Measurements from ENCODE around the gene GRM8. TPM values are rescaled to one million over a fixed set of nuclear protein-coding genes. Genes with fewer than 3 reads are reported as not detected.

GRM8 gene
- total and polyA plus RNA-seq, 2 donors from 2014 or later, result 3.2 TPM; not detected in 1

- FAIRE-seq (no peak), DNase-seq (no peak)
- Histone ChIP-seq H3K4me3 (ENCODE audit: low read length in 3 of 3) (no peak overlapping the region), H3K9ac (ENCODE audit: low read length in 3 of 3) (no peak overlapping the region), H3K36me3 (ENCODE audit: control insufficient read depth in 2 of 3, insufficient read depth in 3 of 3, low read length in 3 of 3) (no peaks in the 10 kb centered on the region), H3K27me3 (ENCODE audit: control insufficient read depth, insufficient read depth, low read length) (no peaks in the 10 kb centered on the region), H3K9me3 (ENCODE audit: control insufficient read depth in 2 of 3, insufficient read depth in 1 of 3, low read length in 3 of 3) (no peaks in the 10 kb centered on the region), H3K4me1 (ENCODE audit: control insufficient read depth in 2 of 3, insufficient read depth in 2 of 3, low read depth in 1 of 3, low read length in 3 of 3) (no peaks in the 10 kb centered on the region), H3K27ac (ENCODE audit: low read depth in 2 of 2, low read length in 2 of 2) (no peak overlapping the region)
- TF ChIP-seq CTCF (IDR thresholded peaks at IDR 0.05; ENCODE audit: borderline replicate concordance, extremely low read depth, insufficient read depth), result no peak
- intact Hi-C loops (cut with DNase I), result no loop called here
These were observed 31.0 kb downstream of the GRM8 start for GRCh38 chr7:127221731-127222130.

GRCh38 chr7:127214956-127215718 is 37.6 kb downstream of the GRM8 start:
- H3K27ac ChIP-seq (ENCODE audit: low read depth in 2 of 2, low read length in 2 of 2), result no peak overlapping the region
- no peak overlapping the region for H3K9ac ChIP-seq (ENCODE audit: low read length in 3 of 3)
- DNase-seq, result no peak
- no peak for TF ChIP-seq CTCF (IDR thresholded peaks at IDR 0.05; ENCODE audit: borderline replicate concordance, extremely low read depth, insufficient read depth)
- no peaks in the 10 kb centered on the region for H3K27me3 ChIP-seq (ENCODE audit: control insufficient read depth, insufficient read depth, low read length)
- intact Hi-C loops (cut with DNase I), result no loop called here
- H3K9me3 ChIP-seq (ENCODE audit: control insufficient read depth in 2 of 3, insufficient read depth in 1 of 3, low read length in 3 of 3), result no peaks in the 10 kb centered on the region
- H3K4me1 ChIP-seq (ENCODE audit: control insufficient read depth in 2 of 3, insufficient read depth in 2 of 3, low read depth in 1 of 3, low read length in 3 of 3), result no peaks in the 10 kb centered on the region
- no peak for FAIRE-seq
- no peaks in the 10 kb centered on the region for H3K36me3 ChIP-seq (ENCODE audit: control insufficient read depth in 2 of 3, insufficient read depth in 3 of 3, low read length in 3 of 3)
- no peak overlapping the region for H3K4me3 ChIP-seq (ENCODE audit: low read length in 3 of 3)

GRCh38 chr7:127209886-127210285 is 42.9 kb downstream of the GRM8 start:
- H3K4me3 ChIP-seq (ENCODE audit: low read length in 3 of 3), result no peak overlapping the region
- no peaks in the 10 kb centered on the region for H3K36me3 ChIP-seq (ENCODE audit: control insufficient read depth in 2 of 3, insufficient read depth in 3 of 3, low read length in 3 of 3)
- H3K9ac ChIP-seq (ENCODE audit: low read length in 3 of 3), result no peak overlapping the region
- FAIRE-seq (no peak), DNase-seq (no peak)
- H3K27me3 ChIP-seq (ENCODE audit: control insufficient read depth, insufficient read depth, low read length), result no peaks in the 10 kb centered on the region
- intact Hi-C loops (cut with DNase I), result no loop called here
- H3K9me3 ChIP-seq (ENCODE audit: control insufficient read depth in 2 of 3, insufficient read depth in 1 of 3, low read length in 3 of 3), result no peaks in the 10 kb centered on the region
- H3K27ac ChIP-seq (ENCODE audit: low read depth in 2 of 2, low read length in 2 of 2), result no peak overlapping the region
- H3K4me1 ChIP-seq (ENCODE audit: control insufficient read depth in 2 of 3, insufficient read depth in 2 of 3, low read depth in 1 of 3, low read length in 3 of 3), result no peaks in the 10 kb centered on the region
- no peak for TF ChIP-seq CTCF (IDR thresholded peaks at IDR 0.05; ENCODE audit: borderline replicate concordance, extremely low read depth, insufficient read depth)

All from kidney (tissue), 14 donors.